Chondrocyte (in vitro differentiated cells): ENCODE measurements around the gene HOXA2. TPM values are rescaled to one million over a fixed set of nuclear protein-coding genes. Genes with fewer than 3 reads are reported as not detected.

Experiments
- DNase-seq: peaks from one replicate; pipeline ENCODE4 v3.0.0; 2021; ENCODE audit warnings: mixed read lengths, low spot score
- H3K27ac Mint-ChIP-seq: one replicate; pipeline ENCODE4 v1.8.0; 2021; ENCODE audit warnings: mild to moderate bottlenecking, moderate library complexity, mixed read lengths; ENCODE audit not compliant: unreplicated experiment
- H3K27me3 Mint-ChIP-seq: 2 replicates; pipeline ENCODE4 v1.8.0; 2021; ENCODE audit warnings: low read depth, mixed read lengths
- H3K36me3 Mint-ChIP-seq: 2 replicates; pipeline ENCODE4 v1.8.0; 2021; ENCODE audit warnings: low read depth, mixed read lengths
- H3K4me1 Mint-ChIP-seq: 2 replicates; pipeline ENCODE4 v1.8.0; 2021; ENCODE audit warnings: low read depth, mild to moderate bottlenecking, mixed read lengths
- H3K4me3 Mint-ChIP-seq: one replicate; pipeline ENCODE4 v1.8.0; 2021; ENCODE audit warnings: mild to moderate bottlenecking, moderate library complexity, mixed read lengths; ENCODE audit not compliant: unreplicated experiment
- H3K9me3 Mint-ChIP-seq: 2 replicates; pipeline ENCODE4 v1.8.0; 2021; ENCODE audit warnings: low read depth, mixed read lengths
- CTCF ChIP-seq: fragments of 200-600 bp; sonication (generic); IDR thresholded peaks from 2 replicates; pipeline ENCODE4 v1.5.0; 2021; ENCODE audit warnings: antibody characterized with exemption, mild to moderate bottlenecking, moderate library complexity
- total RNA-seq: library from RNA; stranded (reverse); gene quantifications from 3 replicates; pipeline ENCODE4 v1.2.1, GENCODE V29; 2021

Gene HOXA2
- total RNA-seq, 1 donor from 2014 or later, result 10.2 TPM

DNA sequence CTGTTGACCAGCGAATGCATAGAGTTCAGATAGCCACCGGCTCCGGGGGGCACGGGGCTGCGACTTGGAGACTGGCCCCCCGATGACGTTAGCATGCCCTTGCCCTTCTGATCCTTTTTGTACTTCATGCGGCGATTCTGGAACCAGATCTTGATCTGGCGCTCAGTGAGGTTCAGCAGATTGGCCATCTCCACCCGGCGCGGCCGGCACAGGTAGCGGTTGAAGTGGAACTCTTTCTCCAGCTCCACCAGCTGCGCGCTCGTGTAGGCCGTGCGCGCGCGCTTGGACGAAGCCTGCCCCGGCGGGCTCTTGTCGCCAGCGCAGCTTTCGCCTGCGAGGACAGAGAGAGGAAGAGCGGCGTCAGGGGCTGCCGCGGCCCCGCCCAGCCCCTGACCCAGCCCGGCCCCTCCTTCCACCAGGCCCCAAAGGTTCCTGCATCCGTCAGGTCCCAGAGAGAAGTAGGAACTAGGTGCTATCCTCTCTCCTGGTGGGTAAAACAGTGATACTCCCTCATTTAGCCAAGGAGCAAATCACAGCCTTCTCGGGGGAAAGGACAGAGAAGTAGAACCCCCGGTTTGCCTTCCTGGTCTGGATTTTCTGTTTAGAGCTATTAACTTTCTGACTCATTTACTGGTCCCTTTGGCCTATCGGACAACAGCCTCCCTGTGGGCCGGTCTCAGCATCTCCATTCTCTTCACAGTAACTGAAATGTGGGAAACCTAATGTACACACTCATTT, 6.1 kb upstream of the HOXA2 start:
- Mint-ChIP-seq H3K4me3 (peak overlapping the region; percentile 75), H3K36me3 (peaks cover 8% of the 10 kb centered on the region), H3K27me3 (peaks cover 50% of the 10 kb centered on the region), H3K27ac (peak overlapping the region; percentile 88), H3K9me3 (no peaks in the 10 kb centered on the region), H3K4me1 (peaks cover 58% of the 10 kb centered on the region)
- no peak for TF ChIP-seq CTCF
- DNase-seq, result no peak

- H3K9me3 Mint-ChIP-seq, result no peaks in the 10 kb centered on the region
- peaks cover 51% of the 10 kb centered on the region for H3K27me3 Mint-ChIP-seq
- DNase-seq, result no peak
- peaks cover 8% of the 10 kb centered on the region for H3K36me3 Mint-ChIP-seq
- TF ChIP-seq CTCF, result no peak
- peak overlapping the region; percentile 99 for H3K27ac Mint-ChIP-seq
- H3K4me3 Mint-ChIP-seq, result peak overlapping the region; percentile 75
- H3K4me1 Mint-ChIP-seq, result peaks cover 67% of the 10 kb centered on the region
Measured at GRCh38 chr7:27107391-27108381, 5.2 kb upstream of the HOXA2 start.

DNA sequence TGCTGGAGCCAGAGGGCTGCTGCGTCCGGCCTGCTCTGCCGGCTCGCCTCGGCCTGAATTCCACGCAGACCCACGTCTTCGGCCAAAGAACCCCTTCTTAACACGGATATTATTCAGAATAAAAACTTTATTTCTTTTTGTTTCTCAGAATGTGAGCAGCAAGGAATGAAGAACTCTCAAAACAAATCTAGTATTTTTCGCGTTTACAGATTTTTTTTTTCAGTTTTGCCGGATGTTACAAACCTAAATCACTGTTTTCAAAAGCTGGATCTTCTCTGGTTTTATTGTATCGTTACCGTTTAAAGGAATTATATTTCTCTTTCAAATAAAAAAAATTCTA, 4.4 kb upstream of the HOXA2 start:
- H3K9me3 Mint-ChIP-seq, result no peaks in the 10 kb centered on the region
- DNase-seq, result no peak
- peaks cover 5% of the 10 kb centered on the region for H3K36me3 Mint-ChIP-seq
- H3K27ac Mint-ChIP-seq, result peak overlapping the region; percentile 99
- H3K4me1 Mint-ChIP-seq, result peaks cover 72% of the 10 kb centered on the region
- no peak for TF ChIP-seq CTCF
- peak overlapping the region; percentile 75 for H3K4me3 Mint-ChIP-seq
- peaks cover 45% of the 10 kb centered on the region for H3K27me3 Mint-ChIP-seq

GRCh38 chr7:27106181-27106900, 3.9 kb upstream of the HOXA2 start:
- peak overlapping the region; percentile 75 for H3K4me3 Mint-ChIP-seq
- no peak for DNase-seq
- TF ChIP-seq CTCF, result no peak
- H3K27ac Mint-ChIP-seq, result peak overlapping the region; percentile 99
- peaks cover 44% of the 10 kb centered on the region for H3K27me3 Mint-ChIP-seq
- peaks cover 77% of the 10 kb centered on the region for H3K4me1 Mint-ChIP-seq
- no peaks in the 10 kb centered on the region for H3K9me3 Mint-ChIP-seq
- H3K36me3 Mint-ChIP-seq, result peaks cover 9% of the 10 kb centered on the region
